Gastrocnemius medialis (tissue), 4 donors: ENCODE data around the gene USP15. TPM values are rescaled to one million over a fixed set of nuclear protein-coding genes. Genes with fewer than 3 reads are reported as not detected.

Experiments
- ATAC-seq, 2 donors: fragments of 150-250 bp; one replicate each; pipeline ENCODE4 v1.9.1; 2016
- DNase-seq, 2 donors: peaks; one replicate each; pipeline ENCODE4 v3.0.0-alpha.2; 2019
- H3K27ac ChIP-seq, 4 donors: fragments of 200-600 bp; sonication (generic); 1 replicate in 1 of 4; 2 replicates in 3 of 4; pipeline ENCODE4 v1.5.1; 2016 to 2018; ENCODE audit warnings: mild to moderate bottlenecking in 2 of 4, moderate library complexity in 1 of 4
- H3K27me3 ChIP-seq, 3 donors: fragments of 200-600 bp; sonication (generic) in 2 of 3; 1 replicate in 1 of 3; 2 replicates in 2 of 3; pipeline versions ENCODE4 v1.5.1 to v1.6.0; 2016 to 2019; ENCODE audit warnings: mild to moderate bottlenecking in 1 of 3, moderate library complexity in 1 of 3
- H3K36me3 ChIP-seq, 2 donors: fragments of 200-600 bp; sonication (generic) in 1 of 2; one replicate each; pipeline ENCODE4 v1.5.1; 2017 to 2018
- H3K4me1 ChIP-seq, 2 donors: fragments of 200-600 bp; sonication (generic) in 1 of 2; one replicate each; pipeline ENCODE4 v1.5.1; 2016 to 2017; ENCODE audit warnings: mild to moderate bottlenecking in 2 of 2
- H3K4me3 ChIP-seq, 4 donors: fragments of 200-600 bp; sonication (generic) in 3 of 4; 1 replicate in 1 of 4; 2 replicates in 3 of 4; pipeline ENCODE4 v1.5.1; 2016 to 2019; ENCODE audit warnings: mild to moderate bottlenecking in 2 of 4
- H3K9me3 ChIP-seq, 3 donors: fragments of 200-600 bp; sonication (generic) in 2 of 3; 1 replicate in 1 of 3; 2 replicates in 2 of 3; pipeline ENCODE4 v1.5.1; 2016 to 2019
- POLR2A ChIP-seq, 2 donors: fragments of 450-650 bp; IDR thresholded peaks; one replicate each; pipeline ENCODE4 v1.6.1; 2017; ENCODE audit warnings: antibody characterized with exemption in 2 of 2, mild to moderate bottlenecking in 2 of 2, moderate library complexity in 2 of 2
- in situ Hi-C, 4 donors: fragments of 200-750 bp; cut with MboI; loops; one replicate each; pipeline versions ENCODE4 v1.15.0 to v1.8.0; 2017; ENCODE audit warnings: low sequenced_read_pairs in 4 of 4
- intact Hi-C: fragments of 100-400 bp; cut with DNase I; formaldehyde crosslinking; loops from one replicate; pipeline ENCODE4 v1.15.1; 2023; ENCODE audit warnings: low total_unique reads
- total RNA-seq, 4 donors: library from RNA; depleted of rRNA; stranded (reverse); fragments of >200 nt; gene quantifications; one replicate each; pipeline versions ENCODE4 v1.1.0 to v1.2.3, GENCODE V29; 2016
- TF ChIP-seq, protein P1 (sequence below), 5 experiments: fragments of 450-650 bp in 3 of 5; fragments of 200-600 bp in 2 of 5; sonication (generic) in 2 of 5; IDR thresholded peaks in 4 of 5; conservative IDR thresholded peaks in 1 of 5; 1 replicate in 4 of 5; 2 replicates in 1 of 5; pipeline ENCODE4 v1.5.1; 2016 to 2019; ENCODE audit warnings: antibody characterized with exemption in 5 of 5, mild to moderate bottlenecking in 3 of 5, moderate library complexity in 3 of 5

Gene USP15
- total RNA-seq, 4 donors from 2014 or later: 49.0 to 93.6 (median 50.6) TPM

DNA sequence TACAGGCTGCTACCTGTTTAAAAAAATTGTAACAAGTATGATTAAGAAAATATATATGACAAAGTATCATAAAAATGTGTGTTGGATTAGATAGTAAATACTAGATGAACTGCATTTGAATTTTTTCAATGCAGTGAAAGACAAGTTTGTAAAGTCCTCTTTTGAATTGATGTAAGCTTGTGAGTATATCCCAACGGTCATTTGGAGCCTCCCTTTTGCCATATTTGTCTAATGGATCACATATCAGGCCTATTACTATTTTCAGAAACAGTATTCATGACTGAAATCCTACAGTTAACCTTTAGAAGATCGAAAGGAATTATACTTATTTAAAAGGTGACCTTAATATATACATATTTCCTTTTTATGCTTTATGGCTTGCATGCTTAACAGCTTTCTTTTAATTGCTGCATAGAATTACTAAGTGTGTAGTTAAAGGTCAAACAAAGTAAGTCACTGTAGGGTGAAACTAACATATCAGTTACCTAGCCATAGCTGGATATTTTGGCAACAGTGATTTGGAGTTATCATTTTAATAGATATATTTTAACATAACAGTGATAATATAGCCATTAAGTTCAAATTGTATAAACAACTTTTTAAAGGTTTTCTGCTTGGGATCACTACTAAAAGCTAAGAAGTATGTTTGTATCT lies 53.6 kb downstream of the USP15 start:
- intact Hi-C loops (loop anchor here (5.0 kb wide), 1 partner anchor 52 kb away; the partner anchor contains the start of gene USP15), in situ Hi-C loops (no loop called here)
- Histone ChIP-seq H3K4me3 (peak overlapping the region; percentile 30 to 41 (median 36)), H3K9me3 (no peaks in the 10 kb centered on the region), H3K27ac (peak overlapping the region; percentile 59 to 80 (median 78)), H3K27me3 (no peaks in the 10 kb centered on the region), H3K36me3 (no peaks in the 10 kb centered on the region), H3K4me1 (peaks cover 23 to 29% of the 10 kb centered on the region in 2 donors)
- no peak for TF ChIP-seq POLR2A (IDR thresholded peaks at IDR 0.05)
- TF ChIP-seq, protein P1, sequence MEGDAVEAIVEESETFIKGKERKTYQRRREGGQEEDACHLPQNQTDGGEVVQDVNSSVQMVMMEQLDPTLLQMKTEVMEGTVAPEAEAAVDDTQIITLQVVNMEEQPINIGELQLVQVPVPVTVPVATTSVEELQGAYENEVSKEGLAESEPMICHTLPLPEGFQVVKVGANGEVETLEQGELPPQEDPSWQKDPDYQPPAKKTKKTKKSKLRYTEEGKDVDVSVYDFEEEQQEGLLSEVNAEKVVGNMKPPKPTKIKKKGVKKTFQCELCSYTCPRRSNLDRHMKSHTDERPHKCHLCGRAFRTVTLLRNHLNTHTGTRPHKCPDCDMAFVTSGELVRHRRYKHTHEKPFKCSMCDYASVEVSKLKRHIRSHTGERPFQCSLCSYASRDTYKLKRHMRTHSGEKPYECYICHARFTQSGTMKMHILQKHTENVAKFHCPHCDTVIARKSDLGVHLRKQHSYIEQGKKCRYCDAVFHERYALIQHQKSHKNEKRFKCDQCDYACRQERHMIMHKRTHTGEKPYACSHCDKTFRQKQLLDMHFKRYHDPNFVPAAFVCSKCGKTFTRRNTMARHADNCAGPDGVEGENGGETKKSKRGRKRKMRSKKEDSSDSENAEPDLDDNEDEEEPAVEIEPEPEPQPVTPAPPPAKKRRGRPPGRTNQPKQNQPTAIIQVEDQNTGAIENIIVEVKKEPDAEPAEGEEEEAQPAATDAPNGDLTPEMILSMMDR (IDR thresholded peaks at IDR 0.05 in 4 of 5, conservative IDR thresholded peaks at IDR 0.05 in 1 of 5): no peak
- DNase-seq: no peak
- ATAC-seq: peak; percentile 66 to 84

DNA sequence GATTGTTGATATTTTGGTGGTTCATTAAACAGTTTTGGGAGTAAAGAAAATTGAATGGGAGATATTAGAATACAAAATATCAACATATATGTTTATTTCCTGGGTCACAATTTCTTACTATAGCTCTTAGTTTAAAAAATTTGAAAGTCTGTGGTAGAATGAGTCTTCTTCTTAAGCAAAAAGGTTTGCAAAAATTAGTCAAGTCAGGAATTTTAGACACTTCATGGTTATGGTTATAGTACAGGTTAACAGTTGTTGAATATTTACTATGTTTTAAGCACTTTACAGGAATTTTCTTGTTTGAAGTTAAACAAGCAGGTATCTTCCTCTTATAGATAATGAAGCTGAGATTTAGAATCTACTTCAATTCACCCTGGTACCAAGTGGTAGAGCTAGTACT lies 56.8 kb downstream of the USP15 start:
- no peak for DNase-seq
- Histone ChIP-seq H3K4me1 (peaks cover 28 to 33% of the 10 kb centered on the region in 2 donors), H3K27ac (peak overlapping the region in 1 of 4 donors; percentile 80), H3K27me3 (no peaks in the 10 kb centered on the region), H3K36me3 (peaks cover 0 to 4% of the 10 kb centered on the region in 2 donors), H3K4me3 (no peak overlapping the region), H3K9me3 (no peaks in the 10 kb centered on the region)
- in situ Hi-C loops: no loop called here
- no peak for ATAC-seq
- TF ChIP-seq, protein P1 (IDR thresholded peaks at IDR 0.05 in 4 of 5, conservative IDR thresholded peaks at IDR 0.05 in 1 of 5): no peak
- TF ChIP-seq POLR2A (IDR thresholded peaks at IDR 0.05): no peak
- intact Hi-C loops: no loop called here

DNA sequence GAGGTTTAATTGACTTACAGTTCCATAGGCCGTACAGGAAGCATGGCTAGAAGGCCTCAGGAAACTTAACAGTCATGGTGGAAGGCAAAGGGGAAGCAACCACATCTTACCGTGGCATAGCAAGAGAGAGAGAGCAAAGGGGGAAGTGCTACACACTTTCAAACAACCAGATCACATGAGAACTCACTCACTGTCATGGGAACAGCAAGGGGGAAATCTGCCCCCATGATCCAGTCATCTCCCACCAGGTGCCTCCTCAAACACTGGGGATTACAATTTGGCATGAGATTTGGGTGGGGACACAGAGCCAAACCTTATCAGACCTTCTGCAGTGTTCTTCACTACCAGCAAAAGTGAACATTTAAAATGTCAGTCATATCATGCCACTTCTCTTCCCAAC lies 58.9 kb downstream of the USP15 start:
- intact Hi-C loops (no loop called here), in situ Hi-C loops (no loop called here)
- no peak for TF ChIP-seq POLR2A (IDR thresholded peaks at IDR 0.05)
- TF ChIP-seq, protein P1 (IDR thresholded peaks at IDR 0.05 in 4 of 5, conservative IDR thresholded peaks at IDR 0.05 in 1 of 5): no peak
- H3K9me3 ChIP-seq: no peaks in the 10 kb centered on the region
- no peak overlapping the region for H3K4me3 ChIP-seq
- peak overlapping the region in 1 of 4 donors; percentile 14 for H3K27ac ChIP-seq
- no peaks in the 10 kb centered on the region for H3K27me3 ChIP-seq
- H3K36me3 ChIP-seq: peaks cover 0 to 12% of the 10 kb centered on the region in 2 donors
- peaks cover 16 to 20% of the 10 kb centered on the region in 2 donors for H3K4me1 ChIP-seq
- no peak for ATAC-seq
- no peak for DNase-seq

DNA sequence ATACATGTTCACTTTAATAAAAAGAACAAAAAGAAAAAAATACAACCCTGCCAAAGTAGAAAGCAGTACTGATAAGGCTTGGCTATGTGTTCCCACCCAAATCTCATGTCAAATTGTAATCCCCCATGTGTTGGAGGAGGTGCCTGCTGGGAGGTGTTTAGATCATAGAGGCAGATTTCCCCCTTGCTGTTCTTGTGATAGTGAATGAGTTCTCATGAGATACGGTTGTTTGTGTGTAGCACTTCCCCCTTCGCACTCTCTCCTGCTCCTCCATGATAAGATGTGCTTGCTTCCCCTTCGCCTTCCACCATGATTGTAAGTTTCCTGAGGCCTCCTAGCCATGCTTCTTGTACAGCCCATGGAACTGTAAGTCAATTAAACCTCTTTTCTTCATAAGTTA lies 59.9 kb downstream of the USP15 start:
- Histone ChIP-seq H3K4me3 (no peak overlapping the region), H3K9me3 (no peaks in the 10 kb centered on the region), H3K4me1 (peaks cover 16 to 20% of the 10 kb centered on the region in 2 donors), H3K27ac (no peak overlapping the region), H3K27me3 (no peaks in the 10 kb centered on the region), H3K36me3 (peaks cover 0 to 12% of the 10 kb centered on the region in 2 donors)
- DNase-seq (no peak), ATAC-seq (no peak)
- intact Hi-C loops (no loop called here), in situ Hi-C loops (no loop called here)
- no peak for TF ChIP-seq POLR2A (IDR thresholded peaks at IDR 0.05)
- TF ChIP-seq, protein P1 (IDR thresholded peaks at IDR 0.05 in 4 of 5, conservative IDR thresholded peaks at IDR 0.05 in 1 of 5): no peak
